HepG2 (cell line): ENCODE data around the gene HPCAL4. TPM values are rescaled to one million over a fixed set of nuclear protein-coding genes. Genes with fewer than 3 reads are reported as not detected.

Experiments used
- ATAC-seq: fragments of 200-7000 bp; cut with Tn5 transposase; 3 replicates; pipeline ENCODE4 v1.9.1; 2020; ENCODE audit warnings: mild to moderate bottlenecking, moderate library complexity
- BruUV-seq: library from RNA; stranded (reverse); fragments of 400-500 nt; replicated peaks from 2 replicates; lab custom pipeline; 2021; lab: Mats Ljungman, UMichigan
- CTCF ChIA-PET: fragments of 300-600 bp; formaldehyde crosslinking; extraction: SDS; loops from one replicate; lab custom pipeline; 2021; ENCODE audit warnings: low total read pairs, inconsistent platforms, low intra/inter-chr PET ratio; lab: Yijun Ruan, JAX
- POLR2A ChIA-PET: fragments of 350-600 bp; sonication (Branson Sonifier 250); formaldehyde crosslinking; loops from one replicate; lab custom pipeline; 2020; ENCODE audit warnings: antibody characterized with exemption, inconsistent platforms; lab: Yijun Ruan, JAX
- DNase-seq: peaks from one replicate; pipeline ENCODE4 v3.0.0-alpha.2; 2015; ENCODE audit warnings: low spot score
- FAIRE-seq: peaks from 3 replicates; lab custom pipeline; 2011; peaks lifted over from hg19 to GRCh38; lab: Jason Lieb, UNC
- H2AFZ ChIP-seq: one replicate; pipeline ENCODE4 v1.6.1; 2011; ENCODE audit warnings: low read length, inconsistent platforms
- H3K27ac ChIP-seq: fragments of 300-600 bp; 3 replicates; pipeline ENCODE4 v1.8.0; 2011; ENCODE audit warnings: mixed run types, mild to moderate bottlenecking, mixed read lengths, low read length, inconsistent platforms; ENCODE audit not compliant: insufficient read depth; ENCODE audit errors: extremely low read length
- H3K27me3 ChIP-seq, 2 experiments: fragments of 200-600 bp in 1 of 2; 2 replicates in 1 of 2; 3 replicates in 1 of 2; pipeline versions ENCODE4 v1.6.0 to v1.8.0; 2011; ENCODE audit warnings: low read length in 2 of 2, mild to moderate bottlenecking in 2 of 2, moderate library complexity in 2 of 2, inconsistent platforms in 1 of 2; ENCODE audit not compliant: insufficient read depth in 2 of 2, control insufficient read depth in 1 of 2
- H3K36me3 ChIP-seq, 2 experiments: fragments of 200-600 bp in 1 of 2; replicated peaks in 1 of 2; 2 replicates in 1 of 2; 3 replicates in 1 of 2; pipeline versions ENCODE4 v1.5.1 to v1.8.0; 2011; ENCODE audit warnings: low read length in 2 of 2, inconsistent platforms in 1 of 2; ENCODE audit not compliant: insufficient read depth in 2 of 2, control insufficient read depth in 1 of 2
- H3K4me1 ChIP-seq: 2 replicates; pipeline ENCODE4 v1.5.1; 2012; ENCODE audit warnings: low read length, inconsistent platforms; ENCODE audit not compliant: insufficient read depth
- H3K4me2 ChIP-seq: 2 replicates; pipeline ENCODE4 v1.6.0; 2011; ENCODE audit warnings: low read depth, low read length, inconsistent platforms
- H3K4me3 ChIP-seq, 3 experiments: fragments of 200-600 bp in 1 of 3; sonication (generic), shearing (Covaris generic) in 1 of 3; replicated peaks in 1 of 3; 2 replicates each; pipeline ENCODE4 v1.5.1; 2011 to 2016; ENCODE audit warnings: low read length in 3 of 3, inconsistent platforms in 2 of 3, low read depth in 2 of 3, mild to moderate bottlenecking in 2 of 3, control low read depth in 1 of 3, mixed read lengths in 1 of 3; ENCODE audit not compliant: insufficient read depth in 1 of 3
- H3K79me2 ChIP-seq: one replicate; pipeline ENCODE4 v1.6.1; 2011; ENCODE audit warnings: low read length, inconsistent platforms; ENCODE audit not compliant: insufficient read depth
- H3K9ac ChIP-seq: 2 replicates; pipeline ENCODE4 v1.6.0; 2011; ENCODE audit warnings: mild to moderate bottlenecking, low read depth, low read length, inconsistent platforms; ENCODE audit not compliant: insufficient read depth
- H3K9me3 ChIP-seq: 2 replicates; pipeline ENCODE4 v1.5.1; 2012; ENCODE audit warnings: mild to moderate bottlenecking, low read length
- H4K20me1 ChIP-seq: 2 replicates; pipeline ENCODE4 v1.6.0; 2011; ENCODE audit warnings: inconsistent platforms, mild to moderate bottlenecking, low read length, moderate library complexity; ENCODE audit not compliant: insufficient read depth
- ERF ChIP-seq: IDR thresholded peaks from 2 replicates; pipeline ENCODE4 v1.6.1; 2018; ENCODE audit warnings: missing biosample characterization, missing genetic modification reagents
- HIC2 ChIP-seq: sonication (generic); formaldehyde crosslinking; IDR thresholded peaks from 2 replicates; pipeline ENCODE4 v1.9.0; 2022; ENCODE audit warnings: low read depth, missing genetic modification reagents
- HNF4A ChIP-seq: sonication (generic); formaldehyde crosslinking; IDR thresholded peaks from 2 replicates; pipeline ENCODE4 v1.4.0; 2020; ENCODE audit warnings: missing genetic modification reagents
- MTF1 ChIP-seq: sonication (generic); formaldehyde crosslinking; IDR thresholded peaks from 2 replicates; pipeline ENCODE4 v1.5.0; 2020; ENCODE audit warnings: missing genetic modification reagents
- NFAT5 ChIP-seq: sonication (generic); formaldehyde crosslinking; IDR thresholded peaks from 2 replicates; pipeline ENCODE4 v1.4.0; 2020; ENCODE audit warnings: missing genetic modification reagents
- REPIN1 ChIP-seq: sonication (generic); formaldehyde crosslinking; IDR thresholded peaks from 2 replicates; pipeline ENCODE4 v1.8.0; 2022; ENCODE audit warnings: missing genetic modification reagents, low read depth, mild to moderate bottlenecking, borderline replicate concordance
- RFX5 ChIP-seq: IDR thresholded peaks from 2 replicates; pipeline ENCODE4 v1.6.1; 2011; ENCODE audit warnings: low read depth, low read length, improper control_type of control experiment
- ZBTB33 ChIP-seq: sonication (generic); formaldehyde crosslinking; IDR thresholded peaks from 2 replicates; pipeline ENCODE4 v1.4.0; 2020; ENCODE audit warnings: missing genetic modification reagents
- ZBTB34 ChIP-seq: sonication (generic); formaldehyde crosslinking; IDR thresholded peaks from 2 replicates; pipeline ENCODE4 v1.8.0; 2022; ENCODE audit warnings: mild to moderate bottlenecking, missing genetic modification reagents
- ZBTB46 ChIP-seq: sonication (generic); formaldehyde crosslinking; IDR thresholded peaks from 2 replicates; pipeline ENCODE4 v1.4.0; 2020; ENCODE audit warnings: mild to moderate bottlenecking, missing genetic modification reagents, borderline replicate concordance
- ZFP1 ChIP-seq: IDR thresholded peaks from 2 replicates; pipeline ENCODE4 v1.6.1; 2016
- WGBS: methylation state at CpG from one replicate; pipeline ENCODE4 v1.1.6; 2017; ENCODE audit warnings: low lambda C conversion rate; 5-methylcytosine and 5-hydroxymethylcytosine counted together
- in situ Hi-C: cut with HindIII; loops from 2 replicates; pipeline ENCODE4 v1.10.0; 2017; ENCODE audit warnings: low pct_unique_long_range_greater_than_20kb; ENCODE audit not compliant: extremely low pct_ligation_motif_present
- intact Hi-C: fragments of 100-400 bp; cut with micrococcal nuclease; formaldehyde crosslinking; loops from one replicate; pipeline ENCODE4 v1.10.0; 2022; ENCODE audit not compliant: unreplicated experiment
- polyA plus RNA-seq, 8 experiments: library from polyadenylated mRNA; depleted of rRNA in 3 of 8; stranded (reverse) in 7 of 8; unstranded in 1 of 8; fragments of >200 nt; fragmentation: Illumina TruSeq in 4 of 8; extraction: Trizol in 4 of 8; gene quantifications; 2 replicates each; pipeline versions ENCODE4 v1.2.1 to v1.2.3, GENCODE V29; 2011 to 2016; ENCODE audit warnings: low read depth in 4 of 8, missing spikeins in 1 of 8, mixed read lengths in 1 of 8; ENCODE audit not compliant: insufficient read depth in 1 of 8
- total RNA-seq, 5 experiments: library from RNA; depleted of rRNA; stranded (reverse); fragments of >200 nt; fragmentation: Illumina TruSeq; extraction: Trizol; gene quantifications; 2 replicates each; pipeline ENCODE4 v1.2.3, GENCODE V29; 2016; ENCODE audit warnings: low read depth in 1 of 5

The HPCAL4 gene
- total and polyA plus RNA-seq, 2 of the 13 experiments (the other 11 are each of a cell fraction or from before 2014, with no cell fraction given), result not detected

- CTCF ChIA-PET, result no interaction called here
- Histone ChIP-seq H3K4me1 (peaks cover 31% of the 10 kb centered on the region), H3K4me2 (peak overlapping the region; percentile 55), H3K27me3 (peaks cover 0 to 28% of the 10 kb centered on the region in 2 experiments; a peak in 2 of 5 replicates), H3K4me3 (peak overlapping the region in 2 of 3 experiments; percentile 3 to 34; a peak in 1 of 6 replicates), H3K36me3 (no peaks in the 10 kb centered on the region), H2AFZ (peak overlapping the region; percentile 19), H3K9me3 (no peaks in the 10 kb centered on the region), H3K9ac (no peak overlapping the region), H3K79me2 (no peaks in the 10 kb centered on the region), H4K20me1 (no peaks in the 10 kb centered on the region), H3K27ac (no peak overlapping the region)
- in situ Hi-C loops (no loop called here), intact Hi-C loops (no loop called here)
- POLR2A ChIA-PET, result no interaction called here
- 7% methylated on average over 9 of the region's 9 CpGs for WGBS
- DNase-seq (peak; percentile 70), ATAC-seq (peak; percentile 75), FAIRE-seq (no peak)
- no TSS peak for BruUV-seq
- TF ChIP-seq ZBTB34 (CRISPR knock-in tag) (no peak), MTF1 (CRISPR knock-in tag) (no peak), NFAT5 (CRISPR knock-in tag) (no peak), ZBTB33 (CRISPR knock-in tag) (no peak), REPIN1 (CRISPR knock-in tag) (no peak), ERF (CRISPR knock-in tag) (no peak), ZBTB46 (CRISPR knock-in tag) (no peak), ZFP1 (CRISPR knock-in tag) (no peak), HNF4A (CRISPR knock-in tag) (peak; percentile 27; the same call in 1 of the 2 replicates), RFX5 (no peak), HIC2 (no peak)
Measured at GRCh38 chr1:39737546-39738169, 46.4 kb upstream of the HPCAL4 start.
